Neural cell (in vitro differentiated cells): Measurements from ENCODE around the gene ALOX12. TPM values are rescaled to one million over a fixed set of nuclear protein-coding genes. Genes with fewer than 3 reads are reported as not detected.

Experiments used
- H2AFZ ChIP-seq: fragments of 200-600, 300-800 bp; sonication (generic), shearing (Covaris generic); 2 replicates; pipeline ENCODE4 v1.6.0; 2014; ENCODE audit warnings: low read depth, mild to moderate bottlenecking, antibody characterized with exemption, low read length, moderate library complexity
- H3F3A ChIP-seq: fragments of 200-600 bp; shearing (Covaris generic); 2 replicates; pipeline ENCODE4 v1.6.1; 2016; ENCODE audit warnings: mild to moderate bottlenecking, moderate library complexity, mixed read lengths, antibody characterized with exemption, low read length; ENCODE audit not compliant: insufficient read depth, poor library complexity, severe bottlenecking
- H3K27ac ChIP-seq: fragments of 200-600, 300-800 bp; sonication (generic), shearing (Covaris generic); 2 replicates; pipeline ENCODE4 v1.5.1; 2014; ENCODE audit warnings: mild to moderate bottlenecking, low read length, moderate library complexity
- H3K27me3 ChIP-seq: fragments of 300-800, 200-600 bp; sonication (generic), shearing (Covaris generic); 2 replicates; pipeline ENCODE4 v1.6.0; 2014; ENCODE audit warnings: mild to moderate bottlenecking, low read depth, low read length, moderate library complexity; ENCODE audit not compliant: insufficient read depth
- H3K36me3 ChIP-seq: fragments of 300-800, 200-600 bp; sonication (generic), shearing (Covaris generic); 2 replicates; pipeline ENCODE4 v1.5.1; 2014; ENCODE audit warnings: mild to moderate bottlenecking, antibody characterized with exemption, low read length, moderate library complexity; ENCODE audit not compliant: insufficient read depth
- H3K4me2 ChIP-seq: fragments of 300-800, 200-600 bp; sonication (generic), shearing (Covaris generic); 2 replicates; pipeline ENCODE4 v1.6.0; 2014; ENCODE audit warnings: mild to moderate bottlenecking, low read length
- H3K4me3 ChIP-seq: fragments of 300-800, 200-600 bp; sonication (generic), shearing (Covaris generic); 2 replicates; pipeline ENCODE4 v1.5.1; 2014; ENCODE audit warnings: mild to moderate bottlenecking, low read length, moderate library complexity
- H3K79me2 ChIP-seq: fragments of 200-600 bp; shearing (Covaris generic); replicated peaks from 2 replicates; pipeline ENCODE4 v1.6.0; 2014; ENCODE audit warnings: mild to moderate bottlenecking, low read length, moderate library complexity; ENCODE audit not compliant: insufficient read depth
- H3K9ac ChIP-seq: fragments of 300-800, 200-600 bp; sonication (generic), shearing (Covaris generic); 2 replicates; pipeline ENCODE4 v1.6.1; 2016; ENCODE audit warnings: mild to moderate bottlenecking, low read length, mixed read lengths
- H3K9me2 ChIP-seq: fragments of 200-600 bp; shearing (Covaris generic); 2 replicates; pipeline ENCODE4 v1.6.1; 2016; ENCODE audit warnings: mild to moderate bottlenecking, low read length, mixed read lengths; ENCODE audit not compliant: insufficient read depth
- H3K9me3 ChIP-seq: fragments of 200-600, 300-800 bp; sonication (generic), shearing (Covaris generic); 2 replicates; pipeline ENCODE4 v1.6.1; 2016; ENCODE audit warnings: mild to moderate bottlenecking, mixed run types, low read length, moderate library complexity, mixed read lengths
- H4K20me1 ChIP-seq: fragments of 200-600 bp; shearing (Covaris generic); 2 replicates; pipeline ENCODE4 v1.6.1; 2016; ENCODE audit warnings: mild to moderate bottlenecking, mixed run types; ENCODE audit not compliant: insufficient read depth
- CTCF ChIP-seq: fragments of 450-650 bp; IDR thresholded peaks from 2 replicates; pipeline ENCODE4 v1.5.1; 2014; ENCODE audit warnings: antibody characterized with exemption, mild to moderate bottlenecking, moderate library complexity; ENCODE audit not compliant: poor library complexity, severe bottlenecking
- EP300 ChIP-seq: fragments of 450-650 bp; conservative IDR thresholded peaks from 2 replicates; pipeline ENCODE4 v1.6.1; 2014; ENCODE audit warnings: antibody characterized with exemption, mild to moderate bottlenecking, moderate library complexity; ENCODE audit not compliant: poor library complexity, severe bottlenecking
- EZH2 ChIP-seq: fragments of 200-600, 300-800 bp; shearing (Covaris generic), sonication (generic); IDR thresholded peaks from 2 replicates; pipeline ENCODE4 v1.6.1; 2014; ENCODE audit warnings: antibody characterized with exemption, low read length, borderline replicate concordance, mild to moderate bottlenecking; ENCODE audit not compliant: insufficient read depth, poor library complexity, severe bottlenecking
- MXI1 ChIP-seq: fragments of 450-650 bp; conservative IDR thresholded peaks from 2 replicates; pipeline ENCODE4 v1.6.1; 2014; ENCODE audit warnings: antibody characterized with exemption, mild to moderate bottlenecking; ENCODE audit not compliant: poor library complexity, severe bottlenecking
- POLR2AphosphoS5 ChIP-seq: IDR thresholded peaks from 2 replicates; pipeline ENCODE4 v1.6.1; 2012
- RAD21 ChIP-seq: fragments of 450-650 bp; conservative IDR thresholded peaks from 2 replicates; pipeline ENCODE4 v1.6.1; 2014; ENCODE audit warnings: antibody characterized with exemption, mild to moderate bottlenecking, moderate library complexity
- REST ChIP-seq: IDR thresholded peaks from 2 replicates; pipeline ENCODE4 v1.6.1; 2012; ENCODE audit warnings: borderline replicate concordance
- SMC3 ChIP-seq: fragments of 450-650 bp; conservative IDR thresholded peaks from 2 replicates; pipeline ENCODE4 v1.6.1; 2014; ENCODE audit warnings: antibody characterized with exemption, mild to moderate bottlenecking, moderate library complexity; ENCODE audit not compliant: poor library complexity
- TAF1 ChIP-seq: IDR thresholded peaks from 2 replicates; pipeline ENCODE4 v1.6.1; 2012; ENCODE audit warnings: low read depth
- polyA plus RNA-seq: library from polyadenylated mRNA; depleted of rRNA; stranded (reverse); fragments of >200 nt; gene quantifications from 2 replicates; pipeline ENCODE4 v1.2.3, GENCODE V29; 2014

ALOX12 gene
- polyA plus RNA-seq, 1 donor from 2014 or later, result not detected

- Histone ChIP-seq H3K79me2 (no peaks in the 10 kb centered on the region), H3K4me3 (no peak overlapping the region), H3K27ac (no peak overlapping the region), H2AFZ (no peak overlapping the region), H3K9me2 (no peaks in the 10 kb centered on the region), H3K9me3 (no peaks in the 10 kb centered on the region), H3K9ac (no peak overlapping the region), H3F3A (no peaks in the 10 kb centered on the region), H3K36me3 (no peaks in the 10 kb centered on the region), H4K20me1 (no peaks in the 10 kb centered on the region), H3K27me3 (peaks cover 40% of the 10 kb centered on the region), H3K4me2 (no peak overlapping the region)
- TF ChIP-seq EZH2 (no peak), CTCF (no peak), EP300 (no peak), MXI1 (no peak), RAD21 (no peak), POLR2AphosphoS5 (no peak), SMC3 (no peak), REST (no peak), TAF1 (no peak)
Measured at GRCh38 chr17:7024402-7024785, 28.5 kb downstream of the ALOX12 start.

GRCh38 chr17:7025245-7025644 is 29.4 kb downstream of the ALOX12 start:
- Histone ChIP-seq H3K9ac (no peak overlapping the region), H3K9me2 (no peaks in the 10 kb centered on the region), H3K79me2 (no peaks in the 10 kb centered on the region), H3K27ac (no peak overlapping the region), H4K20me1 (no peaks in the 10 kb centered on the region), H3F3A (no peaks in the 10 kb centered on the region), H2AFZ (no peak overlapping the region), H3K27me3 (peaks cover 40% of the 10 kb centered on the region), H3K4me3 (no peak overlapping the region), H3K36me3 (no peaks in the 10 kb centered on the region), H3K4me2 (no peak overlapping the region), H3K9me3 (no peaks in the 10 kb centered on the region)
- TF ChIP-seq EP300 (no peak), TAF1 (no peak), MXI1 (no peak)
